HG03103 (cell line): ENCODE measurements around the gene SMKR1.
"Not testable (repeated sequence)": the region's sequence is repeated elsewhere in the genome, so short reads cannot be mapped to it uniquely, and the experiment has no call there.

Experiments used
- ATAC-seq: cut with Tn5 transposase; IDR thresholded peaks from one replicate; pipeline ENCODE4 v1.9.1; 2021; ENCODE audit warnings: low read depth; ENCODE audit not compliant: unreplicated experiment

SMKR1 gene

DNA sequence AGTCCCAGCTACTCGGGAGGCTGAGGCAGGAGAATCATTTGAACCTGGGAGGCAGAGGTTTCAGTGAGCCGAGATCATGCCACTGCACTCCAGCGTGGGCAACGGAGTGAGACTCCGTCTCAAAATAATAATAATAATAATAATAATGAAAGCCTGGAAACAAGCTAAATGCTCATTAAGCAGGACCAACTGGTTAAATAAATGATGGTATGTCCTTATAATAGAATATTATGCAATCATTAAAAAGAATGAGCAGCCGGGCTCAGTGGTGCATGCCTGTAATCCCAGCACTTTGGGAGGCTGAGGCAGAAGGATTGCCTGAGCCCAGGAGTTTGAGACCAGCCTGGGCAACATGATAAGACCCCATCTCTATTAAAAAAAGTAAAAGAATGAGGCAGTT lies 21.0 kb upstream of the SMKR1 start:
- ATAC-seq = not testable (repeated sequence)

DNA sequence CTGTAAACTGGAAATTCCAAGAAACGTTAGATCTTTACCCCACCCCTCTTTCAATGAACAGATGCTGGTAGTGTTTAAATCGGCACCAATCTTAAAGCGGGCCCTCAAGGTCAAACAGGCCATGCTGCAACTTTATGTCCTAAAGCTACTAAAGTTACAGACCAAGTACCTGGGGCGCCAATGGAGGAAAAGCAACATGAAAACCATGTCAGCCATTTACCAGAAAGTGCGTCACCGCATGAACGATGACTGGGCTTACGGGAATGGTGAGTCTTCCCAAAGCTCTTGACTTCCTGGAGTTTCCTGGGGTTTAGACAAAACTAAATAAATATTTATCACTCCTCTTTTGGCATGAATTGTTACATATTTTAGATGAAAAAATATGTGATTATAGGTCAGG lies 19.6 kb upstream of the SMKR1 start:
- no peak for ATAC-seq

DNA sequence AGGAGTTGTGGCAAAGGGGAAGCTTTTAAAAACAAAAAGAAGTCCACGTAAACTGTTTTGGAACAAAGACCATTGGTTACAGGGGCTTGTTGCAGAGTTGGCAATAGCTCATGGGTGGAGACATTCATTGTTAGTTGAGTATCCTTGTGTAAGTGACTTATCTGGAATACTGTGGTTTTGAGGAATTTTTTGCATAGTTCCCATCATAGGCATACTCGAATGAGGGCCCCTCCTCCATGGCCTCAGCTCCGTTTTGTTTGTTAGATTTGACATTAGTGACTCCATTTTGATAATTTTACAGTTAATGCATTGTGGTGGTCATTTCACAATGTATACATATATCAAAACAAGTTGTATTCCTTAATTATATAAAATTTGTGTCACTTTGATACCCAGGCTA lies 12.8 kb upstream of the SMKR1 start:
- ATAC-seq = no peak

DNA sequence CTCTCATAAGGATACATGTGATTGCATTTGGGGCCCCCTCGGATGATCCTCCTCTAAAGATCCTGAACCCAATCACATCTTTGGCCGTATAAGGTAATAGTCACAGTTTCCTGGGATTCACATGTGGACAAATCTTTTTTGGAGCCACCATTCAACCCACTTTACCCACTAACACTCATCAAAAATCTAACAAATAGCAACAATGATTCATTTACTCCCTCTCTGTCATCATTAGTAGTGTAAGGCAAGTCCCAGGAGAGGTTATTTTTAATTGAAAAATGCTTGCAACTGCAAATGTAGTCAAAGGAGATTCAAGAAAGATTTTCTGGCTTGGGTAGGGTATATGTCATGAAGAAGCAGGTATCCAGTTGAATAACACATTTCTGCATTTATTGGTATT lies 9.9 kb upstream of the SMKR1 start:
- no peak for ATAC-seq

DNA sequence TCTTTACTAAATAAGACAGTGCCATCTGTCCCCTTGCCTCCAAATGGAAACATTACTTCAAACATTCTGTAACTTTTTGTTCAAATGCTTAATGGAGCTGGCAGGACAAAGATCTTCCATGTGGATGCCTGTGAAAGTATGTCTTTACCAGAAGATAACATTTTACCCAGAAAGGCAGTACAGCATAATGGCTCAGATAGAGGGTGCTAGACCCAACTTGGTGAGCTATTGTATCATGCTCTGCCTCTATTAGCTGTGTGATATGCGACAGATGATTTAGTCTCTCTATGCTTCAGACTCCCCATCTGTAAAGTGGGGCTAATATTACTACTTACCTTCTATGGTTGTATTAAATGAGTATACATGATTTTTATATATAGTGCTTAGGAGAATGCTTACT lies 8.8 kb upstream of the SMKR1 start:
- ATAC-seq = no peak

DNA sequence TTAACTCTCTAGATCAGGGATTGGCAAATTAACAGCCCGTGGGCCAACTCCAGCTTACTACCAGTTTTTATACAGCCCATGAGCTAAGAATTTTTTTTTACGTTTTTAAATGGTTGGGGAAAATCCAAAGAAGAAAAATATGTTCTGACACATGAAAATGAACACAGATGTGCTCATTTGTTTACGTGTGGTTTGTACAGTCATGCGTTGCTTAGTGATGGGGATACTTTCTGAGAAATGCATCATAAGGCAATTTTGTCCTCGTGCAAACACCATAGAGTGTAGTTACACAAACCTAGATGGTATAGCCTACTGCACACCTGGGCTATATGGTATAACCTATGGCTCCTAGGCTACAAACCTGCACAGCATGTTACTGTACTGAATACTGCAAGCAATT lies 8.3 kb upstream of the SMKR1 start:
- ATAC-seq = no peak

DNA sequence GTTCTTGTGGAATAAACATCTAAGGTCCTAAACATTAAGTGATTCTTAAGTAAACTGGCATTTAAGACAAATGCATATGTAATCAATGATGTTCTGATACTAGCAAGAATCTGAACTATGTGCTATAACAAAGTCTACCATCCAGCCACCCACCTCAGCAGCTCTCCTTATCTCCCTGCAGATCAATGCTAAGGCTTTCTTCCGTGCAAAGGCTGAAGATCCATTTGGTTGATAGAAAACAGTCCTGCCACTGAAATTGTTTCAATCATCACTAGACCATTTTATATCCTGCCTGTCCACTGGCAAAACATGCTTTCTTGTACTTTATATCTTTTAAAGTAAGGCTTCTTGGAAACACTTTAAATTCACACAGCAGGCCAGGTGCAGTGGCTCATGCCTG lies 6.3 kb upstream of the SMKR1 start:
- ATAC-seq = no peak

DNA sequence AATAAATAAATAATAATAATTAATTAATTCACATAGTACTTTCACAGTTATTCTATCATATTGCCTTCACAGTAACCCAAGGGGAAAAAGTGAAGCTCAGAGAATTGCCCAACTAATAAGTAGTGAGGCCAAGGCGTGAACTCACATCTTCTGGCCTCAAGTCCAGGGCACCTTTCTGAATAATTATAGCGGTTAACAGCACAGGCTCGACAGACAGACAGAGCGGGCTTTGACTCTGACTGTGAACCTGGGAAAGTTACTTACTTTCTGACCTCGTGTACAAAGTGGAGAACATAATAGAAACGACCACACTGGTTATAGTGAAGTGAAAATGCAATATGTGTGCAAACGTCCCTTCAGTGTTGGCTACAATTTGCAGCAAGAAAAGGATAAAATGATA lies 5.7 kb upstream of the SMKR1 start:
- no peak for ATAC-seq

DNA sequence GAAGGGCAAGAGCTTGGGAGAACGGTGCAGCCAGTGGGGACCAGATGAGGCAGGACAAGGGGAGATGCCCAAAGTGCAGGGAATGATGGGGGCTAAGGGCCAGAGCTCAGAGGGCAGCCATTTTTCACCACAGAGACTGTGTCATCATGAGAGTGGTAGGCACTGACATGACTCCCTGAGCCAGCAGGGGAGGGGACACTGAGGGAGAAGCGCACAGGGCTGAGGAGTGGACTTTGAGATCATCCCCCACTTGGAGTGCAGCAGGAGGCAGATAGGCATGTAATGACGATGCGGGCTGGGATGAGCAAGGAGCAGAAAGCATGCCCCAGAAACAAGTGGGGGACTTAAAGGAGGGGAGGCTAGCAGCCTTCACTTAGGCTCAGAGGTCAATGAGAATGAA lies 5.2 kb upstream of the SMKR1 start:
- no peak for ATAC-seq

DNA sequence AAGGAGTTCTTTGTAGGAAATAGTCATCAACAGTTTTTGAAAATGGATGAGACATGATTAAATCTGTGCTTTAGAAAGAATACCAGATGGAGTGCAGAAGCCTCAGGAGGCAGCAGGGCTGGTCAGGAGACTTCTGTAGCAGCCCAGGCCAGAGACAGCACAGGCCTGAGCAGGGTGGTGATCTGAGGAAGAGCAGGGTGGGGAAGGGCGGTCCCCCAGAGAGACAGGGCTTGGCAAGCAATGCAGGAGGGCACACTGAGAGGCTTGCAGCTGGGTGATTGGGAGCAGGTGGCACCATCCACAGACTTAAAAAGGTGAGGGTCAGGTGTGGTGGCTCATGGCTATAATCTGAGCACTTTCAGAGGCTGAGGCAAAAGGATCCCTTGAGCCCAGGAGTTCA lies 4.3 kb upstream of the SMKR1 start:
- no peak for ATAC-seq

DNA sequence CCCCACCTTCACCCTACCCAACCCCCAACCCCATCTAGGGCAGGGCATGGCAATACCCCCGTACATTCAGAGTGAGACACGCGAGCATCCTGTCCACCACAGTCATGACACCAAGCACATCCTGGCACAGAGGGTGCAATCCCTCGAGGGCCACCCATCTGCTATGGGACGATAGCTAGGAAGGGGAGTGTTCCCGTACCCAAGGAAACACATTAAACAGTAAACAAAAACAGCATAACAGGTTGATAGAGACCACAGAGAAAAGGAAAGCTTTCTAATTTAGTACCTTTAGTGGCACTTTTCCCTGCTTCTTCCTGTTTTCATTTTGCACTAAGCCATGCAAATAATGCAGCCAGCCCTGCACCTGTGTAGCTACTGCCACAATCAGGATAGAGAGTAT lies 2.3 kb upstream of the SMKR1 start:
- ATAC-seq = no peak

DNA sequence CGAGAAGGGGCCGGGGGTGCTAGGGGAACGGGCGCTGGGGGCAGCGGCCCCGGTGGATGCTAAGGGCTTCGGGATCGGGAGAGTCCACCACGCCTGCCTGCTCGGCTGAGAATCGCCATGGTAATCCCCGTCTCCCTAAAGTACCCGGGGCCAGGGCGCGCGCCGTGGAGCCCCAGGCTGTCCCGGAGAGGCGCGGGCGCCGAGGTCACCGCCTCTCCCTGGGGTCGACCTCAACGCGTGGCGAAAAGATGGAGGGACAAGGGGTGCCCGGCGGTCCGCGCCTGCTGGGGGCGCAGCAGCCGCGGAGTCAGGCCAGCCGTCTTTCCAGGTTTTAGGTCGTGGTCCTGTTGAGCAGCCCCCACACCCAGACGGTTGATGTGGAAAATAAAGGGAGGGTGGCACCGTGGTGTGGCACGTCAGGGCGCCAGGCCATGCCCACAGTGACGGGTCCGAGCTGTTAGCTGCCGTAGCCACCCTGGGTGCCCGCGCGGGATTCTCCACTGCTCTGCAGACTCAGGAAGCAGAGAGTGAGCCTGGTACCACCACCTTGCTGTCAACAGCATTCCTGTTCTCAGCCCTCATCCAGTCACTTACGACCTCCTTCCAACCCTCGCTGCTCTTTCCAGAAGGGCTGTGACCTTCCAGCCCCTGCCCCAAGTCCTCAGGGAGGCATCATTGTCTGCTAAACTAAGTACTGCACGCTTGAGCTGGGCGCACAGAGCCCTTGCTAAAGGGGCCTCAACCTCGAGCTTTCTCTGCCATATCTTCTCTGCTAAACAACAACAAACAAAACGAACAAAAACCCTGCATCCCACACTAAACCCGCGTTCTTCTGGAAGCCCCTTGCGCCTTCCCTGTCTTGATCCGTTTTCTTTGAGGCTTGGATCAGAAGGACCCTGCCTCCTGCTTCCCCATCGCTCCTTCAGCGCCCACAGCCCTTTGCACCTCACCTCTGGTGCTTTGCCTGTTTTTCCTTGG lies 666 bp downstream of the SMKR1 start:
- ATAC-seq = no peak

DNA sequence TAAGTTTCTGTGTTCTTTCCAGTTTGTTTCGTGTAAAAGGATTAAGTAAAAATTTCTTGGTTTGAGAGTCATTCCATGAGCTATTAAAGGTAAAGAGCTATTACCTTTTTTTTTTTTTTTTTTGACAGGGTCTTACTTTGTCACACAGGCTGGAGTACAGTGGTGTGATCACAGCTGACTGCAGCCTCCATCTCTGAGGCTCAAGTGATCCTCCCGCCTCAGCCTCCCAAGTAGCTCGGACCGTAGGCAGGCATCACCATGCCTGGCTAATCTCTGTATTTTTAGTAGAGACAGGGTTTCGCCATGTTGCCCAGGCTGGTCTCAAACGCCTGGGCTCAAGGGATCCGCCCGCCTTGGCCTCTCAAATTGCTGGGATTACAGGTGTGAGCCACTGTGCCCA lies 1.4 kb downstream of the SMKR1 start:
- no peak for ATAC-seq

DNA sequence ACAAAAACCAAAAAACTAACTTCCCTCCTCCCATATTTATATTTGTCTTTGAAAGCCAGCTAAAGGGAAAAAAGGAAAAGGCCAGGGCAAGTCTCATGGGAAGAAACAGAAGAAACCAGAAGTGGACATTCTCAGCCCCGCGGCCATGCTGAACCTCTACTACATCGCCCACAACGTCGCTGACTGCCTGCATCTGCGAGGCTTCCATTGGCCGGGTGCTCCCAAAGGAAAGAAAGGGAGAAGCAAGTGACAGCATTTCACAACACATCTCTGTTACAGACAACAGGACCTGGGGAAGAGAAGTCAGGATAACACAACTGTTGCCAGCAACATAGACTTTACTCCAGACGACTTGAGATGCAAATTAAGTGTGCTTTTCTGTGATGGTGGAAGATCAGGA lies 9.9 kb downstream of the SMKR1 start:
- ATAC-seq = no peak

DNA sequence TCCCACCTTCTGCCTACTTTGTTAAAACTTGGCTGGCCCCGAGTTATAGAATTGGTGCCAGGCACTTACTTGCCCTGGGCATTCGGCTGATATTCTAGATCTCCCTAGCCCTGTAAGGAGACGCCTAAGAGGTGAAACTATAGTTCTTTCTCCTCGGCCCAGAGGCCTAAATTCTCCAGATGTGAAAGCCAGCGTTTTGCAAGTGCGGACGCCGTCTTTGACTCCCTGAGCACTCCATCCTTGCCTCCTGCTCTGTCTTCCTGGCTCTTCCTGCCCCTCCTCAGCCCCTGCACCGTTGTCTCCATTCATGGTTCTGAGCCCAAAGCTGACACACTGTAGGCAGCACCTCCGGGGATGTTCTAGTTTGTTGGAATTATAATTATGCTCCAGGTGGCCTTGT lies 11.2 kb downstream of the SMKR1 start:
- ATAC-seq = no peak

DNA sequence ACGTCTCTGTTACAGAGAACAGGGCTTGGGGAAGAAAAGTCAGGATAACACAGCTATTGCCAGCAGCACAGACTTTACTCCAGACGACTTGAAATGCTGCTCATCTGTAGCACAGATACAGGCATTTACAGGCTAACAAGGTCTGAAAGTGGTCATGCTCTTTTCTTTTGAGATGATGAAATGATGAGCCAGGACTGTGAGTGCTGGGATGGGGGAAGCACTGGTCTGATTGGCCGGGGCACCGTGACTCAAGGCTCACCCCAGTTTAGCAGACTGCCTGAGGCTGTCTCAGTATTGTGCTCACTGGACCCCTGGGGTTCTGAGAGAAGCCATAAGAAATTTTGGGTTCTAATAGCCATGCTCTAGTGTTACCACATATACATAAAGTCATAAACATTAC lies 12.4 kb downstream of the SMKR1 start:
- no peak for ATAC-seq

DNA sequence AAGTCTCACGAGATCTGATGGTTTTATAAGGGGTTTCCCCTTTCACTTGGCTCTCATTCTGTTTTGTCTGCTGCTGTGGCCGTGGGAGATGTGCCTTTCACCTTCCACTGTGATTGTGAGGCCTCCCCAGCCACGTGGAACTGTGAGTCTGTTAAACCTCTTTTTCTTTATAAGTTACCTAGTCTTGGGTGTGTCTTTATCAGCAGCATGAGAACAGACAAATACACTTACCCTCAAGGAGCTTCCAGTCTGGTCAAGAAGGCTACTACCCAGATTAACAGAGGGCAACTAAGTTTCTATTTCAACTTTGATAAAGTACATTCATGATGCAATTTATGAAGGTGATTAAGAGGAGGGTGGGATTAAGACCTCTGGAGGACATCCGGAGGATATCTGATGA lies 13.1 kb downstream of the SMKR1 start:
- ATAC-seq = no peak

DNA sequence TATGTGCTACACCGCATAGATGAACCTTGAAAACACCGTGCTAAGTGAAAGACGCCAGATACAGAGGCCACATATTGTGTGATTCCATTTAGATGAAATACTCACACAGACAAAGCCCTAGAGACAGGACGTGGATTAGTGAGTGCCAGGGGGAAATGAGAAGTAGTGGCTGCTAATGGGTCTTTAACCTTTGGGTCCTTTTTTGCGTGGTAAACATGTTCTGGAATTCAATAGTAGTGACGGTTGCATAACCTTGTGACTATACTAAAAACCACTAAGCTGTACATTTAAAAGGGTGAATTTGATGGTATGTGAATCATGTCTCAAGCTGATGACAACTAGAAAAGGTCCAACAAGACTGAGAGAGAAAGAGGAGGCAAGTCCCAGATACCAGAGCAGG lies 15.6 kb downstream of the SMKR1 start:
- ATAC-seq = no peak

DNA sequence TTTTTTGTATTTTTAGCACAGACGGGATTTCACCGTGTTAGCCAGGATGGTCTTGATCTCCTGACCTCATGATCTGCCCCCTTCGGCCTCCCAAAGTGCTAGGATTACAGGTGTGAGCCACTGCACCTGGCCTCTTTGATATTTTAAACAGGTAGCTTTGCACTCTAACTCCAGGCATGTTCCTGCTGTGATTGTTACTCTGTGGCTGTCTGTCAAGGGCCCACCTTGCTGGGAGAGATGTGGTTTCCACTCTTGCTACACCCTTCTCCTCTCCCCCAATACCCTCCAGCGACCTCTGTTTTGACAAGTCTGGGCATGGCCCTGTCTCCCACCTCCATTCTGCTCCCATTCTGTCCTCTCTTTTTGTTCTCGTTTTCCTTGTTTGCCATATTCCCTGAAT lies 17.1 kb downstream of the SMKR1 start:
- ATAC-seq = no peak

DNA sequence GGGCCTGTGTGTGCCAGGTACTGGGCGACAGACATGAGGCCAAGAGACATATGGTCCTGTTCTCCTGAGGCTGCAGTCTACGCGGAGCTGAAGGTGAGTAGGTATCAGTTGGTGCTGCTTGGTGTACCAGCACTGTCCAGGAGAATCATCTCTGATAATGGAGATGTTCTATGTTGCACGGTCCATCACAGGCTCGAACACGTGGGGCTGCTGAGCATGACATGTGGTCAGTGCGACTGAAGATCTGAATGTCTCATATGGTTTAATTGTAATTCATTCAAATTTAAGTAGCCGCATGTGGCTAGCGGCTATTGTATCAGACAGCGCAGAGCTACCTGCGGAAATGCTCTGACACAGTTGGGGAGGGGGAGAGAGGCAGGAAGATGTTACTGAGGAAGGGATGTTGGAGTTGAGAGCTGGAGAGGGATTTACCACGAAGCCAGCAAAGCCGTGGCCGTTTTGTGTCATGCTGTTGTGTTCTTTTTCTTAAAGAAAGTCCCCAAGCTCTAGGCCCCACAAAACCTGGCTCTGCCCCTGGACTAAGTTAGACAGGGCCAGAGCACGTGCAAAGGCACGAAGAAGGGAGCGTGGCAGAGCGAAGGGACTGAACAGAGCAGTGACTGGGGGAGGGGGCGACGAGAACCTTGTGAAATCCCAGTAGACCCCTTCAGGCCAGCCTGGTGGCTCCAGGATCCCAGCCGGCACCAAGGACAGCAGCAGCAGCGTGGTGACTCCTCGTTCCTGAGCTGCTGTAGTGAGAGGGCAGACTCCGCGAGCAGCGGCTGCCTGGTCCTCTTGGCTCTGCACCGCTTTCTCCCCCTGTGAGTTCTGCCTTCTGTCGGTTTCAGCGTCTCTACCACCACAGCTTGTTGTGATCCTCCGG lies 20.0 kb downstream of the SMKR1 start:
- no peak for ATAC-seq

DNA sequence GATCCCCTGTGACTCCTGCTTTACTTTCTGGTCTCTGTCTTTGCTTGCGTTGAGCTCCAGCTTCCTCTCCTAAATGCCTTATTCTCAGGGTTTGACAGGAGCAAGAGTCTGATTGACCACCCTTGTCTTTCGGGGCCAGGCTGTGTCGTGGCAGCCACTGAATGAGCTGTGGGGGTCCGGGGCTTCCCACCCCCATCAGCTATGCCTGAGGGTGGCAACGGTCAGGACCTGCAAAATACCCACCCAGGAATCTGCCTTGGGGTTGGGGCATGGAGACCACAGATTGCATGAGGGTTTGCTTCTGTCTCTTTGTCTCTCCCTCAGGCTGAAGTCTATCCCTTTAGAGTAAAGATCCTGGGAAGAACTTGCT lies 20.6 kb downstream of the SMKR1 start:
- no peak for ATAC-seq

DNA sequence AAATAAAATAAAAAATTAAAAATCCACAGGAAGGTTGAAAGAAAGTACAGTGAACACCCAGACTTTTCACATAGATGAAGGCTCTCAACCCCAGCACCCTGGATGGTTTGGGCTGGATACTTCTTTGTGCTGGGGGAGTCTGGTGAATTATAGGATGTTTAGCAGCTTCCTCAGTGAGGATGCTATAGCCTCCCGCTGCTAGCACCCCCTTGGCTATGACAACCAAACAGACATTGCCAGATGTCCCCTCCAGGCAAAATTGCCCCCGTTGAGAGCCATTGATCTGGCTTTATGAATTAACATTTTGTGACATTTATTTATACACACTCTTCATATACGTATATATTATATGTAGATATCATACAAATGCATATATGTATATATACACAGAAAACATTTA lies 21.6 kb downstream of the SMKR1 start:
- no peak for ATAC-seq
